T1000 (cell line): ENCODE measurements around the gene CPED1.
"Not testable (repeated sequence)": the region's sequence is repeated elsewhere in the genome, so short reads cannot be mapped to it uniquely, and the experiment has no call there.

Source experiments
- DNase-seq: peaks from one replicate; lab custom pipeline; 2025; ENCODE audit warnings: mixed read lengths; lab: John Stamatoyannopoulos, UW

The CPED1 gene

DNA sequence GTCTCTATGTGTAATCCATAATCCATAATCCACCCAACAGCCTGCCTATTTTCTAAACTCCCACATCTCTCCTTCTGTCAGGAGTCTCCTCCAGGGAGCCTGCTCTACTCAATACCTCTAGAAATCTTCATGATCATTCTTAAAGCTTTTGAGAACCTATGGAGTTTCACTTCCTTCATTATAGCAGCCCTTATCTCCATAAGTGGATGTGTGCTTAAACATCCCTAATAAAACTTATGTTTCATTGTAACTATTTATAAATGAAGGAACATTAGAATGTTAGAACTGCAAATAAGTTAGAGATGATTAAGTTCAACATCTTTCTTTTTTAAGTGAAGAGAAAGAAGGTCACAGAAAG, 8.5 kb downstream of the CPED1 start:
- no peak for DNase-seq

DNA sequence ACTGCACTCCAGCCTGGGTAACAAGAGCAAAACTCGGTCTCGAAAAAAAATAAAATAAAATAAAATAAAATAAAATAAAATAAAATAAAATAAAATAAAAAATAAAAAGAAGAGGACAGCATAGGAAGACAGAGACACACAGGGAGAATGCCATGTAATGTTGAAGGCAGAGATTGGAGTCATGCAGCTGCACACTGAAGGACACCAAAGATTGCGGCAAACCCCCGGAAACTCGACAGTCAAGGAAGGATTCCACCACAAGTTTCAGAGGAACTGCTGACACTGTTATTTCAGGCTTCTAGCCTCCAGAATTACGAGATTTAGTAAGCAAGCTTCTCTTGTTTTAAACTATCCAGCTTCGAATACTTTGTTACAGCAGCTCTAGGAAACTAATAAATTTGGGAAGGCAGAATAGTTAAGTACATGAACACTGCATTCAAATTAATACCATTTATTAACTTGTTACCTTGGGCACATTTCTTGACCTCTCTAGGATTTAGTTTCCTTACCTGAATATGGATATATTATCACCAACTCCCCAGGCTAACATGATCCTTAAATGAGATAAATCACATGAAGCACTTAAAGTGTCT, 9.5 kb downstream of the CPED1 start:
- no peak for DNase-seq

DNA sequence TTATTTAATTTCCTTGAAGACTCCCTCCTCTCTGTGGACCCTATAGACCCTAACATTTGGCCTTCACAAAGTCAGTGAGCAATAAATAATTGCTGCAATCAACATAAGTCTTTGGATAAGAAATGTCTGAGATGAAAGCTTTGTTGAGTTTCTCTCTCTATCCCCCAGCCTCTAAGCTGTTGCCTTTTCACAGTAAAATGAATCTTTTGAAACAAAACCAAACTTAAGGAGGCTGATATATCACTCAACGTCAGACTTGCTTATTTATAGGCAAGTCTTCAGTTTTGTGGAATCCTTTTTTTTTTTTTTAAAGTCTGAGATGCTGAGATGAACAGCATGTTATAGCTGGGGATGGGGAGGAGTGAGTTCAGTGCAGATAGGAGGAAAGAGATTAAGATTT, 10.0 kb downstream of the CPED1 start:
- DNase-seq: no peak

DNA sequence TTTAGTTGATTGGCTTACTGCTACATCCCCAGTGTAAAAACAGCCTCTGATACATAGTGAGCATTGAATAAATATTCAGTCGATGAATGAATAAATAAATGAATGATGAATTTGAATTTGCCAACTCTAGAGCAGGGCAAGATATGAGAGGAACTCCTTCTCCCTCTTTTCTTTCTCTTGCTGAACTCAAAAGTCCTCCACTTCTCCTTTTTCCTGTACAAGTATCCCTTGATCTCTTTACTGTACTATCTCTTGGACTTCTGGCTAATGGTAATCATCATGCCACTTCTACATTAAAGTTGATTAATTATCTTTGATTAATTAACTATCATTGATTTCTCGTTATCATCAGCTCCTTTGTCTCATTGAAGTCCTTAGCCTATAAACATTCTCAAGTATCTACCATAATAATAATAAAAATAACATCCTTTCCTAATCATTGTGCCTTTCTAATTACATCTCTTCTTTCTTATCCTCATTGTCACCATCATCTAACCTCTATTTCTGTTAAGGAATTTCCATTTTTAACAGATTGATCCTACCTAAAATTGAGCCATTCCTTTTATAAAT, 10.6 kb downstream of the CPED1 start:
- DNase-seq: no peak

DNA sequence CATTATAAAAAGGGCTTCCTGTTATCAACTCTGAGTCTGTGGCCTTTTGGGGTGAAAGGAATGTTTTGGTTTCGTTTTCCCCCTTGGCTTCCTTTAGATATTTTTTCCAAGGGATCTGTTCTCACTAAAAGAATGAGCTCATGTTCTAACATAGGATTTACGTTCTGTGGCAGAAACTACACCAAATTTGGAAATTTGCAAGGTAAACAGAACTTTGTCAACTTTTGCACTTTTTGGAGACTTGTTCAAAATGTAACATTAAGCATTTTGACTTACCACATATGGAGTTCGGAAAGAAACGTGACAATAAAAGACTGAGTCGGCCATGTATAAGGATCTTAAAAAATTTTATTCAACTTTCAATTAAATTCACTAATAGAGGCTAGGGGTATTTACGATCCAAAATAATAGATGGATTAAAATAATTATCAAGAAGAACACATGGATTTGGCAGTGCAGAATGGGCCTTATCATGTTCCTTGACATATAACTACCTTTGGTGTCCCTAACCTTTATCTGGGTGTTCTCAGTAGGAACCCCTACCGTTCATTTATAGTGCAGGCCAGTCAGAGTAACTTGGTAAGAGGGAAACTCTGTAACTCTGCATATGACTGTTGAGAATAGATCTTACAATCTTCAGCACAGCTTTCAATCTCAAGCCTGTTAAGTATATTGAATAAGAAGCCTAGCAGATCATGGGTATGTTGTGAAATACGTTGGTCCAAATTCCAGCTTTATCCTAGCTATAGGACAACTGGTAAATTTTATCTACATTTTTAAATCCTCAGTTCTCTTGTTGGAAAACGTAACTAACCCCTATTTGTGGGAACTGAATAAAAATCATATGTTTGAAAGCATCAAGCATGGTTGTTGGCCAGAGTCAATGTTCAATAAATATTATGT, 11.8 kb downstream of the CPED1 start:
- DNase-seq: no peak

DNA sequence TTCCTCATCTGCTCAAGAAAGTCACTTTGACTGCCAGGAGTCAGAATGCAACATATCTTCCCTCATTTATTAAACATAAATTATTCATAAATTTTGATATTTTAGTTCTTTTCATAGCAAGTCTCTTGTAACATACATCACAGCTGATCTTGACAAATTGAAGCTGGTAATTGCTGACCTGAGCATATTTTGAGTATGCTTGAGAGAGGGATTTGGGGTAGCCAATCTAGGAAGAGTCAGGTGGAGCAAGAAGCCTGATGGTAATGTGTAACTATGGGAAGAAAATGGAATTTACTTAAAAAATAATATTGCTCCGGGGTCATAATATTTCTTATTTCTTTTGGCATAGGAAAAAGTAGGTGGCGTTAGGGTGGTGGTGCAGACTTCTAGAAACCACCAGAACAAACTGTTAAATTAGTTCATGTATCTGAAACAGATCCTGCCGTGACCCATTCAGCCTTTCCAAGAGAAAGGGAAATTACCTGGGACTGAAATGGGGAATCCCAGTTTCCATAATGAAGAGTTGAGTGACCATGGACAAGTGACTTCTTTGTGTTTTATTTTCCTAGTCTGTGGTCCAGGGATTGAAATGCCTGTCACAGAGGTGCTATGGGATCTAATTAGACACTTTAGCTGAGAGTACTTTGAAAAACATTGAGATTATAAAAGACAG, 12.9 kb downstream of the CPED1 start:
- no peak for DNase-seq

DNA sequence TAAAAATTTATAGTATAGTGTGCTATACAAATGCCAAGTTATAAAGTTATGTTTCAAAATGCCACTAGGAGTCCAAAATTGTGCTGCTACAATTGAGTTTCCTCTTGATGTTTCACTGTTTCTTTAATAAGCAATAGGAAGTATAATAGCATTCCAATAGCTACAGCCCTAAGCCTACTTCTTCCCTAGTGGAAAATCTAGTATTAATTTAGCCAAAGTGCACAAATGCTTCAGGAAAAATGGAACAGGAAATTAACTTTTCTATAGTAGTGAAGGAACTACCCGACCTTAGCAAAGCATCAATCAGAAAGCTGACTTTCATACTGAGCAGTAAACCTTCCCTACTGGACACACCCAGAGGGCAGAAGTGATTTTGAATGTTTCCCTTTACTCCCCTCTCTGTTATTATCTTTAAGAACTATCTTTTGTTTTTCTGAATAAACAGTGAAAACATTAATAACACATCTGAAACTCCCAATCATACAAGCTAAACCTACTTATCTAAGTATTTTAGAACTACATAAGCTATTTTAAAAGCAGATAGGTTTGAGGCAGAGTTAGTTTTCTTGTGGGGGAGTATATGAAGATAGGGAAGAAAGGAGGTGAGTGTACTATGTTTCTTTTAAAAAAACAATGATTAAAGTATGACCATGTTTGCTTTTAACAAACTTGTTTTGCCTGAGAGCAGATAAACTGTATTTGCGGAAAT, 13.7 kb downstream of the CPED1 start:
- no peak for DNase-seq

DNA sequence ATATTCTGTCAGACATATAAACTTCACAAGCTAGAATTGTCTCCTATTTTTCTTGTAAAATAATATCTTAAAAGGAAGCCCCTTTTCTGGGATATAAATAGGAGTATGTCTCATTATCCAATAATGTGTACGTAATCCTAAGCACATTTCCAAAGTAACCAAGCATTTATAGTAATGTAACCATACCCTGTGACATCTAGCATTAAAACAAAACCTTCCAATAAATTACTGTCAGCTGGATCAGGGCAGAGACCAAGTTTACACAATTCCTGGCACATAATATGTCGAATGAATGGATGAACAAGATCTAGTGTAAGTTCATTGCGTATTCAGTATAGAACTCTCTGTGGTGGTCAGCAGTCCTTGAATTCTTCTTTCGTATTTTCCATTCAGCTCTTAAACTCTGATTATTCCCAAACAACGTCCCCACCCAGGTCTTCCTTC, 14.3 kb downstream of the CPED1 start:
- DNase-seq: no peak

DNA sequence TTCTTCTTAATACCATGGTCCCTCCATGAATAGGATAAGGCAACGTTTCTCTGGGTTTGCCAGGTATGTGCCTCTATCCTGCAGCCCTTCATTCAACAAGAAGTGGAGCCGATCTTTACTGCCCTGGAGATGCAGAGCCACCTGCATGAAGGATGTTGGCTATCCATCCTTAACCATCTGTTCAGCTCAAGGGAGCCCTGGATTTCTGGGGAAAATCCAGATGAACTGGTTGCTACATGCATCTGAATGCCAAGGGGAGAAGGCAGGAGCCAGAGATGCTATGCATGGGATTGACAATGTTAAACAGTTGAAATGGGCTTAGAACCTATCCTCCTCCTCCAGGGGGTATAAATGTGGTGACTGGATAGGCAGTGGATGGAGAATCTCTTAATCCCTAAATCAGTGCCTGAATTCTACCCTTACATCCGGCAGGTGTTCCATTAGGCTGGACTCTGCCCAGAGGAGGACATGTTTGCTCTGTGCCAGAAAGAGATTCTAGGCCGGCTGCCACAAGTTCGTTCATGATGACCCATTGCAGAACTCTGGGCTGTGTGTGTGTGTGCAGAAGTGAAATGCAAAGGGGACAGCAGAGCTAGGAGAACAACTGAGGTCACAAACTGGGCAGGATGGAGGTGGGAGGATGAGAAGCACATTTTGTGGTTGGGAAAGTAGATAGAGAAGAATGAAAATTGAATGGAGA, 15.6 kb downstream of the CPED1 start:
- no peak for DNase-seq

DNA sequence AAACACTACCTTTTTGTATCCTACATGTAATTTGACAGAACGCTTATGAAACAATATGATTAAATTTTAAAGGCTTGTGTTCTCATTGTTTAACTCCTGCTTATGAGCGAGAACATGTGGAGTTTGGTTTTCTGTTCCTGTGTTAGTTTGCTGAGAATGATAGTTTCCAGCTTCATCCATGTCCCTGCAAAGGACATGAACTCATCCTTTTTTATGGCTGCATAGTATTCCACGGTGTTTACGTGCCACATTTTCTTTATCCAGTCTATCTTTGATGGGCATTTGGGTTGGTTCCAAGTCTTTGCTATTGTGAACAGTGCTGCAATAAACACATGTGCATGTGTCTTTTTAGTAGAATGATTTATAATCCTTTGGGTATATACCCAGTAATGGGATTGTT, 16.5 kb downstream of the CPED1 start:
- not testable (repeated sequence) for DNase-seq

DNA sequence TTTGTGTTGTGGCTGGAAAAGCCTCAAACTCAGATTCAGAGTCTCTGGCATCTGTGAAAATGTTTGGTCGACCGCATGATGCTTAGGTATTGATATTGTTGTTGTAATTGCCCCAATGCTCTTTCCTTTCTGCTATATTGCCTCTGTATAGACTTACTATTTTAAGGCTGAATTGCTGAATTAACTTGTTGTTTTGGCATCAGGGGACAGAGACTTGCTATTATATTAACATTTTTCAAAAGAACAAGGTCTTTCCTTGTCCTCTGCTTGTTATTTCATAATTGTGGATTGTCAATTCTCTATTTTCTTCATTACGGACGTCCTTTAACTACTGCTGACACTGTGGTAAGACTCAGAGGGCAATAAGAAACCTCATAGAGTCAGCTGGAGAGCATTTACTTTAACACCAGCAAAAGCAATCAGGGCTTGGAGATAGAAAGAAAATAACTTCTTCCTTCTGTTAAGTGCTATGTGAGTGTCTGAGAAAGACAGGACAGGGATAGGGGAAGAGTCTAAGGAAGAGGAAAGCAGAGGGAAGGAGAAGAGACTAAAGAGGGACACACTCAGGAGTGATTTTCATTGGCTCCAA, 17.6 kb downstream of the CPED1 start:
- no peak for DNase-seq

DNA sequence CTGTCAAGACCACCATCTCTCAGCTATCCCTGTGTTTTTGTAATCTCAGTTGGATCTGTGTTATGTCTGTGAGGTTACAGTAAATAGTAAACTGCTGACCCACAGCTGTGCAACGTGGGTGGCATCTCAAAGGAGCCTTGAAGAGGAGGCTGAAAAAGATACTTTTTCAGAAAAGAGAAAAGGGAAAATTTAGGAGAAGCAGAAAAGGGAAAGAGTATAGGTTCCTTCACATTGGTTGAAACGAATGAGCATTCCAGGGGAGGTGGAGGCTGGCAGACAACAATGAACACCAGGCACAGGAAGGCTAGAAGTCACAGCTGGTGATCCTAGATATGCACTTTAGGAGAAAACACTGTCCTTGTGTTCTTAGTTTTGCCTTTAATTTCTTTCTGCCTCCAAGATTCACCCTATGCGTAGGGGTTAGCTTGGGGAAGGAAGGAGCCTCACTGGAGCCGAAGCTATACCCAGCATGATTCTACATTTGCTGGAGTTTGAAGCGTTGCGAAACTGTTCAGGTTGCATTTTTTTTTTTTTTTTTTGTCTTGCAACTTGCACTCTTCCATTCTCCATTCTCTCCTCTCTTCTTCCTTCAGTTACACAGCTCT, 18.3 kb downstream of the CPED1 start:
- no peak for DNase-seq

DNA sequence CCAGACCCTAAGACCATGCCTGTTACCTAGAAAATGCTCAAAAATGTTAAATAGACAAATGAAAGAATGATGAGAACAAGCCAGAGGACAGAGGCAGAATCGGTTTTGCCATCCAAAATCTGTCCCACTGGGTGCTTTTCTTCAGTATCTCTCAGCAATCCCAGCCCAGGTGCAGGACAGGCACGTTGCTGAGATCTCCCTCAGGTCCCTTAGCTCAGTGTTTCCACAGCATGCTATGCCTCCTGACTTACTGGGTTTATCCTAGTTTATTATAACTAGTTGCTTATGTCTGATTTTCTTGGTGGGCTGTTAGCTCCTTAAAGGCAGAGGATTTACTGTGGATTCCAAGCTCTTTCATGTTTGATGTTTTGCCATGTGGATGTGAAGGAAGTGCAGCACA, 20.3 kb downstream of the CPED1 start:
- no peak for DNase-seq

DNA sequence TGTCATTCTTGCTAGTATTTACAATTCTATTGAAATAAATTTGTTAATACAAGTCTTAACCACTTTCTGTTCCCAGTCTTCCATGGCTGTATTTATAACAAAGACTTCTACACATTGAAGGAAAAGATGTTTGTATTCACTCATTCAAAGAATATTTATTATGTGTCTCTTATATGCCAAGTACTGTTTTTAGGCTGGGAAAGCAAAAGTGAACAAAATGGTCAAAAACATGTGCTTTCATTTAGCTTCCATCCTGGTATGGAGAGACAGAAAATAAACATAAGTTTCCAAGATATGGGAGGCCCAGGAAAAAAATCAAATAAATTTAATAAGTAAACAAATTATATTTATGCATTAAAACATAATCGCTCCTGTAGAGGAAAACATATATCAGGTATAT, 22.9 kb downstream of the CPED1 start:
- DNase-seq: no peak

DNA sequence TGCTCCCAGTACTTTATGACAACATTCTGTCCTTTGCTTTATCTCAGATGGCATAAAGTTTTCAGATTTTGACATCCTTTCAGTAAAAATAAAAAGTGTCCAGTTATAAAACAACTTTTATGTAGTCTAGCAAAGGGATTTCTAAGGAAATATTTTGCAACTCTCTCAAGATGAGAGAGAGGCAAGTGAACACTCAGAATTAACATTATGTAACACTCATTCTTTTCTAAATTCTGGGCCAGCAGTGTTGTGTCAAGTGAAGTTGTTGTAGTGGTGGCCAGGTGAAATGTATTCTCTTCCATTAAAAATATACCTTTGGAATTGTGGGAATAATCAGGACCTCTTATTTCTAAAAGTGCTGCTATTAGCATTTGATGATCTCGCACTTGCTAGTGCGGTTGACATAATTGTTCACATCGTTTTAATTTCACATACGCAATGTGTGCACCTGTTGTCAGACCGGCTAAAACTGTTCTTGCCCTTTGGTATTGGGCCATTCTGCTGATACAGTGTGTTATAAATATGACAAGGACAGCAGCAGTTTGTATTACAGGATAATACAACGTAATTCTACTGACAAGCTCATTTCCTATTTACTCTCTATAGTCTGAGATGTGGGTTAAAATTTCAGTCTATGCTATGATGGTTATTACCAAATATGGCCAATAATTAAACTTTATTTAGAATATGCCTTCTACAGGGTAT, 23.8 kb downstream of the CPED1 start:
- DNase-seq: no peak

DNA sequence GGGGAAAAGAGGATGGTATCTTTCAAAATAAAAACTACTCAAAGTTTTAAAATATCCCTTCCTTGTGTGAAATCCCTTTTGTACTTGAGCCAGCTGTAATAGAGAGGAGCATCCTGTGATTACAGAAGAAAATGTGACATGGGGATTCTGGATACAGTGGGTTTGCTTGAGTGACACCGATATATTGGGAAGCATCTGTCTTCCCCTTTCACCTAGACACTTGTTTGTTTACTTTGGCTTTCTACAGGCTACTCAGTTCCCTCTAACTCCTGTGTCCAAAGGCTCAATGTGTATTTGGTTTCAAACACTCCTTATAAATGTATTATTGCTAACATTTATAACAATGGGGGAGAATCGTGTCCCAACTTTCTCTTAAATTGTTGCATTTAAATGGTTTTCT, 24.4 kb downstream of the CPED1 start:
- DNase-seq: no peak

DNA sequence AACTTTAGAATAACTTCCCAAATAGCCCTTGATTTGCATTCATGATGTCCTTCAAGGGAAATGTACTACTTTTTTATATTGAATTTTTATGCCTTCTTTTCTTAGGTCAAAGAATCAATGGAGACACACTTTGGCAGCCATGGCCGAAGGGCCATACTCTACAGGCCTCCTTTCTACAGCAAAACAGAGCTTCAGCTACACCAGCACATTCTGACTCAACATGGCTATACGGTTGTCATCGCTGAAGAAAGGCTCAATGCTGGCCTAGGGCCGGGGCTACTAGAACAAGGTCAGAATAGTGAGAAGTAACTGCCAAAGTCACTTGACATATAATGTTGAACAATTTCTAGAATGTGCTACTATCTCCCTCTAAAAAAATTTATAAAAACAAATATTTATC, 27.0 kb downstream of the CPED1 start:
- DNase-seq: no peak

DNA sequence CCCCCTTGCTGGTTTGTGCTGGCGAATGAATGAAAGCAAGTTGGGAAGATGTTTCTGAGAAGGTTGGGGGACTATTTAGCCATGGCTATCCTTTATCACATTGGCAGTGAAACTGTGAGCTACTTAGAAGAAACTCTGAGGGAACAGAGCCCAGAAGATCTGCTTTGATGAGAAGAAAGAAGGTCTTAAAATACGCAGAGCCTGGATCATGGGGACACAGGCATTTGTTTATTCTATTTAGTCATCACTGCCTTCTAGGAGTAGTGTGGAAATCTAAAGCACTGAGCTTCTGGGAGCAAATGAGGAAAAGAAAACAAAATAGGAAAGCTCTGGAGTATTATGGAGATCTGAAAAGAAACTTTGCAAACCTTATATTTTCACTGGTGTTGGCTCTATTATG, 28.5 kb downstream of the CPED1 start:
- DNase-seq: peak; percentile 1

DNA sequence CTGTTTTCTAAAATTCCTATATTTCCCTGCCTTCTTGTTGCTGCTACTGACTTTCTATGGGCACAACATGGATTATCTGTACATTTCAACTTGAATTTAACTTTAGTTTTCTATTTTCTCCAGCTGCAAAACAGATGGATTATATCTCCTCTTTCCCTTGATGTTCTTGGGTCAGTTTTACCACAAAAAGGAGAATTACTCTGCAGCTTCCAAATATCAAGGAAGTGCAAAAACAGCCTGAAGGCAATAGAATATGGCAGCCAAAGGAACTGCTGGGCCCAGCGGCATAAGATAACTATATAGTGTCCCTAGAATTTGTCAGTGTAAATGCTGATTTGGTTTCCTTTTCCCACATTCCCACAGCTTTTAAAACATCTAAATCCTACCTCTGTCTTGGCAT, 29.1 kb downstream of the CPED1 start:
- no peak for DNase-seq

DNA sequence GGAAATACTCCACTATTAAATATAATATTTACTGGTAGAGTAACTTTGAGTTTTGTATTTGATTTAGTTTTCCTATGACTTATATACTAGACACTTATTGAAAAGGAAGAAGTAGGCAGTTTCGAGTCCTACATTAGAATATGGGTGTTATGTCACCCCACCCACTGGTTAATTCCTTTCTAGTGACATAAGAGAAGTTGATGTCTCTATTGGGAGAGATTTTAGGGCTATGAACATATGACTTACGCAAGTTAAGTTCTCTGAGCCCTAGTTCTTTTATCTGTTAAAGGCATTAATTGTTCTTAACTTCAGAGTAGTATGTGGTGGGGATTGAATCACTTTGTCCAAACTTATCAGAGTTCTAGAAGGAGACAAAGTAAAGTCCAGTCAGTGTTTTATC, 30.5 kb downstream of the CPED1 start:
- no peak for DNase-seq
